ENCODE data around the gene SMTNL1. TPM values are rescaled to one million over a fixed set of nuclear protein-coding genes. Genes with fewer than 3 reads are reported as not detected.

The SMTNL1 gene
- total RNA-seq, 2 donors from 2014 or later: 1.4 TPM; not detected in 1

GRCh38 chr11:57523419-57523818 lies 14.0 kb upstream of the SMTNL1 start:
- no peaks in the 10 kb centered on the region for H3K36me3 ChIP-seq
- intact Hi-C loops (cut with DNase I): loop anchor here (10.0 kb wide), 1 partner anchor 179 kb away; no protein-coding TSS in a partner anchor
- H3K4me1 ChIP-seq (replicated peaks): no peaks in the 10 kb centered on the region
- WGBS: 96% methylated on average over 4 of the region's 4 CpGs
- DNase-seq (ENCODE audit: low spot score): no peak
- no peaks in the 10 kb centered on the region for H3K27me3 ChIP-seq (replicated peaks; ENCODE audit: insufficient read depth)
- no peak overlapping the region for H3K4me3 ChIP-seq
- no peak for TF ChIP-seq POLR2A (IDR thresholded peaks at IDR 0.05)
- TF ChIP-seq CTCF (IDR thresholded peaks at IDR 0.05): no peak
- no peak for TF ChIP-seq POLR2AphosphoS5 (IDR thresholded peaks at IDR 0.05)
- H3K27ac ChIP-seq: no peak overlapping the region
- no peaks in the 10 kb centered on the region for H3K9me3 ChIP-seq

- DNase-seq (ENCODE audit: low spot score): peak; percentile 68
- no peak overlapping the region for H3K4me3 ChIP-seq
- no peaks in the 10 kb centered on the region for H3K36me3 ChIP-seq
- H3K27me3 ChIP-seq (replicated peaks; ENCODE audit: insufficient read depth): no peaks in the 10 kb centered on the region
- 16% methylated on average over 7 of the region's 7 CpGs for WGBS
- intact Hi-C loops (cut with DNase I): loop anchor here (5.0 to 10.0 kb wide), 2 partner anchors 35 to 182 kb away; no protein-coding TSS in a partner anchor
- H3K27ac ChIP-seq: no peak overlapping the region
- peaks cover 5% of the 10 kb centered on the region for H3K4me1 ChIP-seq (replicated peaks)
- H3K9me3 ChIP-seq: no peaks in the 10 kb centered on the region
- TF ChIP-seq CTCF (IDR thresholded peaks at IDR 0.05) (peak; percentile 76 to 93 (median 92)), POLR2AphosphoS5 (IDR thresholded peaks at IDR 0.05) (peak; percentile 42), POLR2A (IDR thresholded peaks at IDR 0.05) (no peak)
Observed at GRCh38 chr11:57527056-57527631, 10.3 kb upstream of the SMTNL1 start.

DNA sequence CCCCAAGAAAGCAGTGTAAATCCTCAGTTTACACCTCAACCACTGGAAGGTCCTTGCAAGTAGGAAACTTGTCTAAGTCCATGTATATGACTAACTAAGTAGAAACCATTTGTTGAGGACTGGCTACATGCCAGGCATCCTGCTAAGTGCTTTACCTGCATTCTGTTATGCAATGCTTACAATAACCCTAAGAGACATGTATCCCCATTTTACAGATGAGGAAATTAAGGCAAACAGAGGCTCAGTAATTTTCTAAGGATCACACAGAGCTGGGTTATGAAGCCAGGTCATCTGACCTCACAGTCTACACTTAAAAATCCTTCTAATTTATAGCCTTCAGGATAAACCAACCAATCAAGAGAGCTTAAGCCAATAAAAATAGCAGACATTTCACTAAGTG lies 8.4 kb upstream of the SMTNL1 start:
- H3K36me3 ChIP-seq: no peaks in the 10 kb centered on the region
- no peak overlapping the region for H3K4me3 ChIP-seq
- no peak overlapping the region for H3K27ac ChIP-seq
- DNase-seq (ENCODE audit: low spot score): no peak
- no peaks in the 10 kb centered on the region for H3K27me3 ChIP-seq (replicated peaks; ENCODE audit: insufficient read depth)
- peaks cover 5% of the 10 kb centered on the region for H3K4me1 ChIP-seq (replicated peaks)
- no peaks in the 10 kb centered on the region for H3K9me3 ChIP-seq
- intact Hi-C loops (cut with DNase I): loop anchor here (2.0 to 10.0 kb wide), 3 partner anchors 37 to 184 kb away; no protein-coding TSS in a partner anchor
- TF ChIP-seq CTCF (IDR thresholded peaks at IDR 0.05) (no peak), POLR2AphosphoS5 (IDR thresholded peaks at IDR 0.05) (no peak), POLR2A (IDR thresholded peaks at IDR 0.05) (no peak)

GRCh38 chr11:57530215-57530595 lies 7.2 kb upstream of the SMTNL1 start:
- 1% methylated on average over 15 of the region's 17 CpGs for WGBS
- Histone ChIP-seq H3K4me1 (replicated peaks) (peaks cover 5% of the 10 kb centered on the region), H3K9me3 (no peaks in the 10 kb centered on the region), H3K27ac (peak overlapping the region; percentile 0 to 46), H3K4me3 (peak overlapping the region; percentile 48 to 53), H3K27me3 (replicated peaks; ENCODE audit: insufficient read depth) (no peaks in the 10 kb centered on the region), H3K36me3 (no peaks in the 10 kb centered on the region)
- intact Hi-C loops (cut with DNase I): no loop called here
- no peak for DNase-seq (ENCODE audit: low spot score)
- TF ChIP-seq POLR2A (IDR thresholded peaks at IDR 0.05) (no peak), POLR2AphosphoS5 (IDR thresholded peaks at IDR 0.05) (no peak), CTCF (IDR thresholded peaks at IDR 0.05) (no peak)
